Right ventricle myocardium inferior (tissue), 1 donor: ENCODE data around the gene POLR3G. TPM values are rescaled to one million over a fixed set of nuclear protein-coding genes. Genes with fewer than 3 reads are reported as not detected.

Experiments
- total RNA-seq: library from RNA; stranded (reverse); fragmentation: NEBNext Ultra II Directional; extraction: Animal tissue kit (Norgen Biotek cat#: 25700); gene quantifications from one replicate; pipeline ENCODE4 v1.2.1, GENCODE V29; 2021
- donor health status: DM: no; HTN: yes; CAD: no; lungs with severe emphysema.

The POLR3G gene
- total RNA-seq, 1 donor from 2014 or later, result 0.68 TPM

Other genes starting within 250 kb of the POLR3G start
- gene CETN3, start 65.1 kb upstream of the POLR3G start, total RNA-seq, result 27.9 TPM
- 4.0 TPM for gene MBLAC2, start 93 bp upstream of the POLR3G start, total RNA-seq
- gene LYSMD3, start 54.7 kb downstream of the POLR3G start, total RNA-seq, result 18.6 TPM
- not detected for gene ADGRV1, start 83.9 kb downstream of the POLR3G start, total RNA-seq